Neutrophil (primary cell): ENCODE measurements around the gene ISL2.

Source experiments
- H3K27ac ChIP-seq: fragments of 200-600 bp; sonication (generic); 2 replicates; pipeline ENCODE4 v1.5.1; 2016; ENCODE audit warnings: mild to moderate bottlenecking, moderate library complexity
- H3K27me3 ChIP-seq: fragments of 200-600 bp; sonication (generic); 2 replicates; pipeline ENCODE4 v1.6.0; 2016; ENCODE audit warnings: mild to moderate bottlenecking
- H3K36me3 ChIP-seq: fragments of 200-600 bp; sonication (generic); 2 replicates; pipeline ENCODE4 v1.5.1; 2017
- H3K4me1 ChIP-seq, 2 experiments: fragments of 200-600 bp in 1 of 2; sonication (generic) in 1 of 2; 1 replicate in 1 of 2; 2 replicates in 1 of 2; pipeline versions ENCODE4 v1.5.1 to v1.6.1; 2013 to 2016; ENCODE audit warnings: low read depth in 1 of 2, low read length in 1 of 2, mild to moderate bottlenecking in 1 of 2, moderate library complexity in 1 of 2; ENCODE audit not compliant: control insufficient read depth in 1 of 2, insufficient read depth in 1 of 2
- H3K4me3 ChIP-seq, 2 experiments: fragments of 200-600 bp in 1 of 2; sonication (generic) in 1 of 2; 1 replicate in 1 of 2; 2 replicates in 1 of 2; pipeline ENCODE4 v1.5.1; 2013 to 2016; ENCODE audit warnings: low read depth in 1 of 2, low read length in 1 of 2, mild to moderate bottlenecking in 1 of 2, moderate library complexity in 1 of 2
- H3K9me3 ChIP-seq: fragments of 200-600 bp; sonication (generic); 2 replicates; pipeline ENCODE4 v1.5.1; 2016
- TF ChIP-seq, protein P1 (sequence below): fragments of 200-600 bp; sonication (generic); IDR thresholded peaks from 2 replicates; pipeline ENCODE4 v1.5.1; 2016; ENCODE audit warnings: antibody characterized with exemption

Gene ISL2

DNA sequence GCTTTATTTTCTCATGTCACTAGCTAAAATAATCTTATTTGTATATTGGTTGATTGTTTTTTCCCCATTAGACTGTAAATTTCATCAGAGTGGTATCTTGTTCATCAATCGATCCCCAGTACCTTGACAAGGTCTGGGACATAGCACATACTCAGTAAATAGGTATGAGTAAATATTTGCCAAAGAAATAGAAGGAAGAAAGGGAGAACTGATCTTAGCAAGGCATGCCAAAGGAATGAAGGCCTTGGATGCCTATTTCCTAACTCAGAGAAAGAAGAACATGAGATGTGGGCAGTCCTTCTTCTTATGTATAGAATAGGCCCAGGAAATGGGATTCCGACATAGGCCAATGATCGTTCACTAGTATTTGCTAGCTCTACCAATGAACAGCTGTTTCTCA lies 54.7 kb downstream of the ISL2 start:
- Histone ChIP-seq H3K4me1 (peaks cover 0 to 9% of the 10 kb centered on the region in 2 experiments), H3K27me3 (no peaks in the 10 kb centered on the region), H3K27ac (no peak overlapping the region), H3K9me3 (no peaks in the 10 kb centered on the region), H3K4me3 (no peak overlapping the region), H3K36me3 (no peaks in the 10 kb centered on the region)
- TF ChIP-seq, protein P1, sequence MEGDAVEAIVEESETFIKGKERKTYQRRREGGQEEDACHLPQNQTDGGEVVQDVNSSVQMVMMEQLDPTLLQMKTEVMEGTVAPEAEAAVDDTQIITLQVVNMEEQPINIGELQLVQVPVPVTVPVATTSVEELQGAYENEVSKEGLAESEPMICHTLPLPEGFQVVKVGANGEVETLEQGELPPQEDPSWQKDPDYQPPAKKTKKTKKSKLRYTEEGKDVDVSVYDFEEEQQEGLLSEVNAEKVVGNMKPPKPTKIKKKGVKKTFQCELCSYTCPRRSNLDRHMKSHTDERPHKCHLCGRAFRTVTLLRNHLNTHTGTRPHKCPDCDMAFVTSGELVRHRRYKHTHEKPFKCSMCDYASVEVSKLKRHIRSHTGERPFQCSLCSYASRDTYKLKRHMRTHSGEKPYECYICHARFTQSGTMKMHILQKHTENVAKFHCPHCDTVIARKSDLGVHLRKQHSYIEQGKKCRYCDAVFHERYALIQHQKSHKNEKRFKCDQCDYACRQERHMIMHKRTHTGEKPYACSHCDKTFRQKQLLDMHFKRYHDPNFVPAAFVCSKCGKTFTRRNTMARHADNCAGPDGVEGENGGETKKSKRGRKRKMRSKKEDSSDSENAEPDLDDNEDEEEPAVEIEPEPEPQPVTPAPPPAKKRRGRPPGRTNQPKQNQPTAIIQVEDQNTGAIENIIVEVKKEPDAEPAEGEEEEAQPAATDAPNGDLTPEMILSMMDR, result no peak

DNA sequence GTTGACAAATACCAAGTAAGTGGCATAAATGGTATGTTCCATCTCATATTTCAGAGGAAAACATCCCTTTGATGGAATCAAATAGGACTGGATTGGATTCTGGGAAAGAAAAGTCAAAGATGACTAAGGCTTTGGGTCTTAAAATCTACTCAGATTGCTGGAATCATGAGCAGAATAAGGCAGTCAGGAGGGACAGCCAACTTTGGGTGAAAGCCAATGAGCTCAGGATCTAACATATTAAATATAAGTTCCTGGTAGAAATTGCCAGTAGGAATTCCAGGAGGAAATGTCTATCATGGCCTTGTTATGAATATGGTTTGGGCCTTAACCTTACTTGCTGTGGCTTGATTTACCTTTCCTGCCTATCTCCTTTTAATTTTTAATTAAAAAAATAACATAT lies 55.3 kb downstream of the ISL2 start:
- Histone ChIP-seq H3K9me3 (no peaks in the 10 kb centered on the region), H3K27ac (no peak overlapping the region), H3K4me1 (peaks cover 0 to 9% of the 10 kb centered on the region in 2 experiments), H3K36me3 (no peaks in the 10 kb centered on the region), H3K4me3 (no peak overlapping the region), H3K27me3 (no peaks in the 10 kb centered on the region)
- TF ChIP-seq, protein P1, result no peak
